Myocyte (in vitro differentiated cells): Measurements from ENCODE around the gene MAPK14. TPM values are rescaled to one million over a fixed set of nuclear protein-coding genes. Genes with fewer than 3 reads are reported as not detected.
"Not testable (repeated sequence)": the region's sequence is repeated elsewhere in the genome, so short reads cannot be mapped to it uniquely, and the experiment has no call there.

Experiments used
- DNase-seq: peaks from one replicate; pipeline ENCODE4 v3.0.0-alpha.2; 2012; ENCODE audit warnings: low read depth
- total RNA-seq: library from RNA; depleted of rRNA; stranded (reverse); fragments of >200 nt; gene quantifications from 2 replicates; pipeline ENCODE4 v1.2.3, GENCODE V29; 2014

MAPK14 gene
- total RNA-seq, 1 donor from 2014 or later, result 55.7 TPM

DNA sequence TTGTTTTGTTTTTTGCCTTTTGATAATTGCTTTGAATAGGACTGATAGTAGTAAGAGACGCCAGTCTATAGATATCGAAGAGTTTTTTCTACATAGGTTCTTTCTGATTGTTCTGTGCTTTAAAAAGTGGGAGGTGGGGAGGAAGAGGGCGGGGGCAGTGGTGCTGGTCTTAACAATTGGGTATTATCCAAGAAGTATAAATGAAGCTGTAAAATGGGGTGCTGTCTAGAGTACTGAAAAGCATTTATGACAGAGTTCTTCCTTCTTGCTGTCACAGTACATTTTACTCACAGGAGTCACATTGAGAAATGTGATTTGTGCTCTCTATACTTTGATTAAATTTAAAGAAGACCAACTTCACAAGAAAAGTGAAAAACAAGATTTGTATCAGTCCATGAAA, 41.0 kb downstream of the MAPK14 start:
- DNase-seq, result no peak

DNA sequence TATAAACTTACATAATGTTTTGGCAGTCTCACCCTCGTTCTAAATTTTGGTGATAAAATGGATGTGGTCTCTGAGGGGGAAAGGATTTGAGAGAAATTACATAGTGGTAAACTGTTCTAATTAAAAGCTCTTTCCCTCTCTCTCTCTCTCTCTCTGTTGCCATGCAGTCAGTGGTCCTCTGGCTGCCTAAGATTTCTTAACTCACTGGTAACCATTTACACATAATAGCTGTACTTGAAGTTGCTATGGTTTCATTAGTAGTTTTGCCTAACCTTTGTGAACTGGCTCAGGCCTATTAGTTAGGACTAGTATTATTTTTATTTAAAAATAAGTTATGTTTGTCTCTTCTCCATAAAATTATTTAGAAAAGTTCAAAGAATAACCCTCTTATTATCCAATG, 42.0 kb downstream of the MAPK14 start:
- no peak for DNase-seq

DNA sequence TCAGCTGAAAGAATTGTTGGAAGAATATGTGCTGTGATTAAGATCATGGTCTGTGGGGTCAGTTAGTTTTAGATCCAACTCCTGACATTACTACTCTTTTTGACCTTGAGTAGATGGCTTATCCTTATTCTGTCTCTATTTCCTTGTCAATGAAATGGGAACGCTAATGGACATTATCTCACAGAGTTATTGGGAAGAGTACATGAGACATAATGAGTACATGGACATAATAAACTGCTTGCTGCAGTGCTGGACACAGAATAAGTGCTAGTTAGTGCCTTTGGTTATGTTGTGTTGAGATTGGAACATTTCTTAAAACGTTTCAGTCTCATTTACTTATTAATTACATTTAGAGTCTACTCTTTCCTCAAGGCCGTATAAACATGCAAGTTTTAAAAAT, 42.6 kb downstream of the MAPK14 start:
- no peak for DNase-seq

DNA sequence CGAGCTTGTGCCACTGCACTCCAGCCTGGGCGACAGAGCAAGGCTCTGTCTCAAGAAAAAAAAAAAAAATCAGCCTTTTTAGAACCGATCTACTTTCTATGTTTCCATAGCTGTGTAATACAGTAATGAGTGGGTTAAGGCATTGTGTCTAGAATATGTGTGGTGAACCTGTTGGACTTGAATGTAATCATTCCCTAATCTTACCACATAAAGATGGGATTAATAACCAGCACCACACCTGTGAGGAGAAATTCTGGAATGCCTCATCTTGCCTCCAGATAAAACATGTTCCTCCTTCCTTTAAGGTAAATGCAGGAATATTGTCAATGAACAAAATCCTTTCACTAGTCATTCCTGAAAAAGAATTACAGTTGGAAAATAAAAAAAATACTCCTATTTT, 43.7 kb downstream of the MAPK14 start:
- DNase-seq, result no peak

DNA sequence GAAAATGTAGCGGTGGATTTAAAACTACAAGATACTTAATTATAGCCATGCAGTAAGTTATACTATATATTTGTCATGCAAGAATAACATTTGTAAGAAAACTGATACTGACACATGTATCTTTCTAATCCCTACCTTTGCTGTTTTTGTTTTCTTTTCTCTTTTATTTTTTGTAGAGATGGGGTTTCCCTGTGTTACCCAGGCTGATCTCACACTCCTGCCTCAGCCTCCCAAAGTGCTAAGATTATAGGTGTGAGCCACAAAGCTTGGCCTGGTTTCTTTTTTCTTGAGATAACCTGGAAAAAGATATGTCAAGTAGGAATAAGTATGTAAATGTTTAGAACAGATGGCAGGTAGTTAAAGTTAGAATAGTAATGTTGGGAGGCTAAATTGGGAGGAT, 44.1 kb downstream of the MAPK14 start:
- DNase-seq, result no peak

DNA sequence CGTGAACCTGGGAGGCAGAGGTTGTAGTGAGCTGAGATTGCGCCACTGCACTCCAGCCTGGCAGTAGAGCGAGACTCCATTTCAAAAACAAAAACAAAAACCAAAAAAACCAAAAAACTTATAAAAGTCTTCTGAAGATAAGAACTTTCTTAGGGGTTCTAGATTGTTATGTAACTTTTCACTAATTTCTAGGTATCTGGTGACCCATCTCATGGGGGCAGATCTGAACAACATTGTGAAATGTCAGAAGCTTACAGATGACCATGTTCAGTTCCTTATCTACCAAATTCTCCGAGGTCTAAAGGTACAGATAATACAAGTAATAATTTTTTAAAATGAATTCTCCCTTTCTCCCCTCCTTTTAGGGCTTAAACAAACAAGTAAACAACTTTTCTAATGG, 45.1 kb downstream of the MAPK14 start:
- no peak for DNase-seq

DNA sequence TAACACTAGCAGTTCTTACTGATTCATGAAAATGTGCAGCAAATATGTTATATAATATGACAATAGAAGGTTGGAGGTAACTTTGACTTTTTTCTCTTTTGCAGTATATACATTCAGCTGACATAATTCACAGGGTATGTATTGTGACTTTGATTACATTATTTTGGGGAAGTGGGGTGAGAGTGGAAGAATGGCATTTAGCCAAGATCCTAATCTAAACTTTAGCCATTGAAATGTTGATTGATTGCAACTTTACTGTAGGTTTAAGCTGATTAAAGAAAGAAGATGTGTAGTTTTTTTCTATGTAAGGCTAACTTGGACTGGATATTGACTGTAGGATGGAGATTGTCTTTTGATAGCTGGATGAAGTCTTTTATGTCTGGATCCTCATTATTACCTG, 46.0 kb downstream of the MAPK14 start:
- no peak for DNase-seq

DNA sequence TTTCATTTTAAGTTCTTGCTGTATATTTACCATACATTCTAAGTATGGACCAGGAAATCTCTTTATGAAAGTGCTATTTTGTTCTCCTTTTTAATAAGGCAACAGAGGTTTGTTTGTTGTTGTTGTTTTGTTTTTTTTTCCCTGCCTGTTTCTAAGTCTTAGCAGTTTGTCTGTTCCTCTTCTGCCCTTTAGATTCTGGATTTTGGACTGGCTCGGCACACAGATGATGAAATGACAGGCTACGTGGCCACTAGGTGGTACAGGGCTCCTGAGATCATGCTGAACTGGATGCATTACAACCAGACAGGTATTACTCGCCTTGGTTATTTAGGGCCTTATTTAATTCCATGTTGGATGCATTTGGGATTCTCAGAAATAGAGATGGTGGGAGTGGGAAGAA, 48.0 kb downstream of the MAPK14 start:
- no peak for DNase-seq

DNA sequence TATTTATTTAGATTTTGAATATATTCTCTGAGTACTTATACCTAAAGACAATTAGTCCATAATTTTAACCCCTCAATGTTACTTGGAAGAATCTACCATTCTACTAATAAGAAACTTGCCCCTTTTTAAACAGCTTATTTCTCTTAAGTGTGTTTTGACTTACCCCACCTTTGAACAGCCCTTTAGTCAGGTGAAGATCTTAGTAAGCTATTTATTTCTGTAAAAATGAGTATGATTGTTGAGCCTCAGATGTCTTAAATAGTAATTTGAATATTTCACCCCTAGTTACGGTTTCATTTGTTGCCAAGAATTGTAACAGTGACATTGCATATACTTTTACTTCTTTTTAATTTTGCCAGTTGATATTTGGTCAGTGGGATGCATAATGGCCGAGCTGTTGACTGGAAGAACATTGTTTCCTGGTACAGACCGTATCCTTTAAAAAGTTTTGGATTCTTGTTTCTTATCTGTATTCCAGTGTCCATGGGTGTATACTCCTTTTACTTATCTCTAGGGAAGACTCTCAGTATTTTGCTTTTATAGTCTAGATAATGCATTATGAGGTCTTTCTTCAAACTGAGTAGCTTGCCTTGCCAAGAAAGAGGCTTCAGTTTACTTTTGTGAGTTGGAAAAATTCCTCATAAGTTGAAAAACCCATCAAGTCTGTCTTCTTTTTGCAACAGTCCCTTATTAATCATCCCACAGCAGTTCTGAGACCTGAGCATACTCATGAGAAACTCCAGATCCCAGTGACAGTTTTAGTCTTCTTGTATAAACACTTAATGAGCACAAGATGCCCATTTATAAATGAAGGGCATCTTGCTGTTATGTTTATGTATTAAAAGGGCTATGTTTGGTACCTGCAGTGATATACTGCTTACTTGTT, 48.8 kb downstream of the MAPK14 start:
- no peak for DNase-seq

DNA sequence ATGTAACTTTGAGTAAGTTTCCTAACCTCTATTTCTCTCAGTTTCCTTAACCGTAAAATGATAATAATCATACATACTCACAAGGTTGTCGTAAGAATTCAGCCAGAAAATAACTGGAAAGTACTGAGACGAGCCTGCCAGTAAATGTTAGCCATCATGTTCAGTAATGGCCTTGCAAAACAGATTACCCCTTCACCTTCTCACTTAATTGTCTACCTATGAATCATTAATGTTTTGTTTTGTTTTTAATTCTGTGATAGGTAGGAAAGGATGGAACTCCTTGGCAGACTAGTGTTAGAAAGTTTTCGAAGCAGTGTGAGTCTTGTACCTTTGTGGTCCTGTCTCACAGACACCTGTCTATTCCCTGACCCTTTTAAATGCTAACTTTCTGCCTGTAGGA, 50.6 kb downstream of the MAPK14 start:
- DNase-seq, result no peak

DNA sequence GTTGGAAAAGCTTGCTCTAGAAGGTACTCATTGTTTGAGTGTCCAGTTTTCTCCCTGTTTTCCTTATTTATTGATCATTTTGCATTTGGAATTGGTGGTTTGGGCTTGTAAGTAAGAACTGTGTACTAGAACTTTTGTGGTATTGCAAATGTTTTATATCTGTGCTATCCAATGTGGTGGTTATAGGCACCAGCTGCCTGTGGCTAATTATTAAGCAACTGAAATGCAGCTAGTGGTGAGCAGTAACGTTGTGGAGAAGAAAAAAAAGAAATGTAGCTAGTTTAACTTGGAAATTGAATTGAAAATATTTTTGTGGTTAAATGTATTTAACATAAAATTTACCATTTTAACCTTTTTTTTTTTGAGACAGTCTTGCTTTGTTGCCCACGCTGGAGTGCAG, 52.0 kb downstream of the MAPK14 start:
- DNase-seq, result peak; percentile 38

DNA sequence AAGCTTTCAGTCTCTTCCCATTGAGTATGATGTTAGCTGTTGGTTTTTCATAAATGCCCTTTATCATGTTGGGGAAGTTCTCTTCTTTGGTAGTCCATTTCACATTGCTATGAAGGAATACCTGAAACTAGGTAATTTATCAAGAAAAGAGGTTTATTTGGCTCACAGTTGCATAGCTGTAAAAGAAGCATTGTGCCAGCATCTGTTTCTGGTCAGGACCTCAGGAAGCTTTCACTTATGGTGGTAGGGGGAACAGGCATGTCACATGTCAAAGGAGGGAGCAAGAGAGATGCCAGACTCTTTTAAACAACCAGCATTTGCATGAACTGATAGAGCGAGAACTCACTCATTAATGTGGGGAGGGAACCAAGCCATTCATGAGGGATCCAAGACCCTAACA, 54.7 kb downstream of the MAPK14 start:
- no peak for DNase-seq

DNA sequence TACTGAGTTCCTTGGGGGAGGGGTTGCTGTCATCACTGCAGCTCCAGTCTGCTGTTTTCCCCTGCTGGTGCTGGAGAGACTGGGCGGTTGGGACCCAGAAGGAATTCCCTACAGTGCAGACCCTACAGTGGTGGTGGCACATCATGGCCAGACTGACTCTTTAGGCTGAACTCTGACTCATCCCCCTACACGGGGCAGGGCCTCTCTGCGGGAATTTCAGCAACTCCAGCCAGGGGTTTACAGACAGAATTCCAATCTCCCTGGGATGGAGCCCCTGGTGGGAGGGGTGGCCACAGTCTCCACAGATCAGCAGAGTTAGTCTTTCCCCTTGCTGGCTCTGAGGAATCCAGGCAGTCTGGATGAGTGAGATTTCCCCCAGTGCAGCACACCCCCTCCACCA, 55.8 kb downstream of the MAPK14 start:
- no peak for DNase-seq

DNA sequence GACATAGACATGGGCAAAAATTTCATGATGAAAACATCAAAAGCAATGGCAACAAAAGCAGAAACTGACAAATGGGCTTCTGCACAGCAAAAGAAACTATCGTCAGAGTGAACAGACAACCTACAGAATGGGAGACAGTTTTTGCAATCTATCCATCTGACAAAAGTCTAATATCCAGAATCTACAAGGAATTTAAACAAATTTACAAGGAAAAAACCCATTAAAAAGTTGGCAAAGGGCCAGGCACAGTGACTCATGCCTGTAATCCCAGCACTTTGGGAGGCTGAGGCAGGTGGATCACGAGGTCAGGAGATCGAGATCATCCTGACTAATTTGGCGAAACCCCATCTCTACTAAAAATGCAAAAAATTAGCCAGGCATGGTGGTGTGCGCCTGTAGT, 60.6 kb downstream of the MAPK14 start:
- DNase-seq, result not testable (repeated sequence)

DNA sequence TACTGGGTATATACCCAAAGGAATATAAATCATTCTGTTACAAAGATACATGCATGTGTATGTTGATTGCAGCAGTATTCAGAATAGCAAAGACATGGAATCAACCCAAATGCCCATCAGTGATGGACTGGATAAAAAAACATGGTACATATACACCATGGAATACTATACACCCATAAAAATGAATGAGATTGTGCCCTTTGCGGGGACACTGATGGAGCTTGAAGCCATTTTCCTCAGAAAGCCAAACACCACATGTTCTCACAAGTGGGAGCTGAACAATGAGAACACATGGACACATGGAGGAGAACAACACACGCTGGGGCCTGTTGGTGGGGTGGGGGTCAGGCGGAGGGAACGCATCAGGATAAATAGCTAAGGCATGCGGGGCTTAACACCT, 61.4 kb downstream of the MAPK14 start:
- DNase-seq, result no peak

DNA sequence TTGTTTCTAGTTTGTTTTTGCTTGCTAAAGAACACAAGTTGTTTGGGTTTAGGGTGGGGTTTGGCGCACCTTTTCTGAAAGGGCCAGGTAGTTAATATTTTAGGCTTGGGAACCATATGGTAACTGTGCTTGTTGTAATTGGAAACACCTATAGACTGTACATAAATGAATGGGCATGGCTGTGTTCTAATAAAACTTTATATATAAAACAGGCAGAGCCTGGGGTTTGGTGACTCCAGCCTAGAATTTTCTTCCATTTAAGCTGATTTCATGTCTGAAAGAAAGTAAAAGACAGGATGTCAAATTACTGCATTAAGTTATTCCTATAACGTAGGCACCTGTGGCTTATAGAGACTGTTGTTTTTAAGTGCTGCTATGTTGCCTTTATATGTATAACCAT, 66.6 kb downstream of the MAPK14 start:
- no peak for DNase-seq

DNA sequence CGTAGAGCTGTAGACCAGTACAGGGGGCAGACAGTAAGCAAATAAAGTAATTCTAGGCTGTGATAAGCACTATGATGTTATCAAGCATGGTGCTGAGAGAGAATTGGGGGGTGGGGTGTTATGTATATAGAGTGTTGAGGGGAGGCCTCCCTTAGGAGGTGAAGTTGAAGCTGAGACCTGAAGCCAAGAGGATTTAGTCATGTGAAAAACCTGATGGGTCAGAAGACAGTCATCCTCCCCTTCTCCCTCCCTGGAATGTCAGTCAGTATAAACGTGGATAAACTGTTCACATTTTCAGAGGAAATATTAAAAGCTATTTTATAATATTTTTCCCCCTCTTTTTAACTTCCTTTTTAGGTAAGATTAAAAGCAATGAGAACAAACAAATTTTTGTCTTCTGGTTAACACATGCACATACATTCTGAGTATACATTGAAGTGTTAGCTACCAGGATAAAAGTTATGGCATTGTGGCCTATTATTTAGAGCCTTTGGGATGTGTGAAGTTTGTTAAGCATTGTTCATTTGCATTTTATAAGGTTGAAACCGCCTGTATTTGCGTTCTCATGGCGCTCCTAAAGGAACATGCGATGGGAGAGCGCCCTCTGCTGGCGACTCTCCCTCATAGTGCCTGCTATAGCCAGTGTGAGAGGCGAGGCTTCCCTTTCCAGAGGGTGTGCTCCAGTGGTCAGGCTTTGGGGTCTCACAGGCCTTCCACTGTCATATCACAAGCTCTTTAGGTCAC, 67.3 kb downstream of the MAPK14 start:
- peak; percentile 78 for DNase-seq

DNA sequence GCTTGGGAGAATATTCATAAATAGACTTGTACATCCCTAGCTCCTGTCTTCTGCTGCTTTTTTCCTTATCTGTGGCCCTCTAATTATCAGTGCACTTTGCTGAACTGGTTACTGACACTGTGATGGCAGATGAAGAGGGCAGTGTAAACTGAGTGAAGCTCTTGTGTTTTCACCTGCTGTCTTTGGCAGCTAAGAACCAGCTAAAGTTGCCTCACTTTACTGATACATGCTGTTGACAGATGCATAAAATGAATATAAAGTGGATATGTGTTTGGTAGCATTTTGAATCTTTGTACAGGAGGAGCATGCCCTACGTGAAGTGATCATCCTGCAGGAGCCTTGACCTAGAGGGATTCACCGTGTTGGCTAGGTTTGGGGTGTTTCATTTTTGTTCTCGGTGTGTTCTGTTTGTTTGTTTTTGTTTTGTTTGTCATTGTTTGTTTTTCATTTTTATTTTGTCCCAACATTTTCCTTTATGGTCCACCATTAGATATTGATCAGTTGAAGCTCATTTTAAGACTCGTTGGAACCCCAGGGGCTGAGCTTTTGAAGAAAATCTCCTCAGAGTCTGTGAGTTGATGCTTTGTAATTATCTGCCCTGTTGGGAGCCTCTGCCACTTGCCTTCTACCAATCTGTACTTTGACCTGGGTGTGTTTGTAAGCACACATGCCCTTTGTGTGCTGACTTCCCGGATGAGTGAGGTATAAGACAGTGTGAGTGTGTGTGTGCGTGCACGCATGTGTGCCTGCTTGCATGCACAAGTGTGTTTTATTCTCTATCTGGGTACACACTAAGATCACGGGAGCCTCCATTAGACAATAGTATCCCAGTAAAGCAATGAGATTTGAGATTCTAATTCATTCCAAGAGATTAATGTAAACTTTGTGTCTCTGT, 68.1 kb downstream of the MAPK14 start:
- no peak for DNase-seq

DNA sequence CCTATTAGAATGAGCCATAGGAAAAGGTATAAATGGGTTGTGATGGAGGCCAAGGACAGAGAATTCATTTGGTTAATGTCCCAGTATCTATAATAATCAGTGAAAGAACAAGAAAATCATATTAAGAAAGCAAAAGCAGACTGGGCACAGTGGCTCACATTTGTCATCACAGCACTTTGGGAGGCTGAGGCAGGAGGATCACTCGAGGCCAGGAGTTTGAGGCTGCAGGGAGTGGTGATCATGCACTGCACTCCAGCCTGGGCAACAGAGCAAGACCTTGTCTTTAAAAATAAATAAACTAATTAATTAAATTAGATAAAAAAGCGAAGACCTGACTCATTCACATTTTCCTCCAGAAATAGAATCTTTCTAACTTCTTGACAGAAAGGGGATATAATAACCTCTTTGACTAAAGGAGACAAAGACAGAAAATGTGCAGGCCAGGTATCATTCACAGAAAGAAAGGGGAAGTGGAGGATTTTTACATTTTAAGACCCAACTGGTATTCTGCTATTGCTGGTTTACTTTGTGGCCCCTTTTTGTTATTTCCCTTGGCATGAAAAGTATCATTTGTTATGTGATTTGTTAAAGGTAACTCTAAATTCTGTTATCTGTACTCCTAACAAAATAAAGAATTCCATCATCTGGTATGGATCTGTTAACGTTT, 70.8 kb downstream of the MAPK14 start:
- DNase-seq, result no peak

DNA sequence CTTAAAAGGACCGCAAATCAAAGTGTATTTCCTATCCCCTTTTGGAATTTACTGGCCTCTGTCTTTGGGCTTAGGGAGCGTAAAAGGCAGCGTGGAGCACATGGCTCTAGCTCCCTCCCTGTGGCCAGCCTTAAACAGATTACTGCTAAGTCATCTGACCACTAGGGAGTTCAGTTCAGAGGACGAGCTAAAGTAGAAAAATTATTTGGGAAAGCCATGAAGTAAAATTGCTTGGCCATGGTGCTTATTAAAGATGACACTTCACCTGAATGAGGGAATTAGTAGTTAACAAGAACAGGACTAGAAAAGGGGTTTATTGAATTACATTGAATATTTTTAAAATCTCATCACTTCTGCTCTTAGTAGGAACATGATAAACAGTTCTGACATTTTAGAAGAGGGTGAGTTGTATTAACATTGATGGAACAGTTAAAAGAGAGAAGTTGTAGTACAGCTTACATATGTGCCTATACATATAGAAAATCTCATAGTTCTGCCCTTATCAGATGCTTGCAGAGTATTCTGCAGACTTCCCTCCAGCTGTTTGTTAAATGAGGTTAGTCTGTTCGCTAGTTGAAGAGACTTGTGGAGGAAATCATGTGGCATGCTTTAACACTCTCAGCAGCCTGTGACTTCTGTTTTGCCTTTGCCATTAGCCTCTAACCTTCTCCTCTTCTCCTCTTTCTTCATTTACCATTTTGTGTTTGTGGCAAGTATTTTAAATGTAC, 71.5 kb downstream of the MAPK14 start:
- DNase-seq, result peak; percentile 32
